Cerebellar nuclear complex (tissue), 1 donor: ENCODE data around the gene DIO2.

ENCODE experiments used
- DNase-seq, 2 experiments: peaks; one replicate each; lab custom pipeline; 2025; lab: John Stamatoyannopoulos, UW

Gene DIO2

DNA sequence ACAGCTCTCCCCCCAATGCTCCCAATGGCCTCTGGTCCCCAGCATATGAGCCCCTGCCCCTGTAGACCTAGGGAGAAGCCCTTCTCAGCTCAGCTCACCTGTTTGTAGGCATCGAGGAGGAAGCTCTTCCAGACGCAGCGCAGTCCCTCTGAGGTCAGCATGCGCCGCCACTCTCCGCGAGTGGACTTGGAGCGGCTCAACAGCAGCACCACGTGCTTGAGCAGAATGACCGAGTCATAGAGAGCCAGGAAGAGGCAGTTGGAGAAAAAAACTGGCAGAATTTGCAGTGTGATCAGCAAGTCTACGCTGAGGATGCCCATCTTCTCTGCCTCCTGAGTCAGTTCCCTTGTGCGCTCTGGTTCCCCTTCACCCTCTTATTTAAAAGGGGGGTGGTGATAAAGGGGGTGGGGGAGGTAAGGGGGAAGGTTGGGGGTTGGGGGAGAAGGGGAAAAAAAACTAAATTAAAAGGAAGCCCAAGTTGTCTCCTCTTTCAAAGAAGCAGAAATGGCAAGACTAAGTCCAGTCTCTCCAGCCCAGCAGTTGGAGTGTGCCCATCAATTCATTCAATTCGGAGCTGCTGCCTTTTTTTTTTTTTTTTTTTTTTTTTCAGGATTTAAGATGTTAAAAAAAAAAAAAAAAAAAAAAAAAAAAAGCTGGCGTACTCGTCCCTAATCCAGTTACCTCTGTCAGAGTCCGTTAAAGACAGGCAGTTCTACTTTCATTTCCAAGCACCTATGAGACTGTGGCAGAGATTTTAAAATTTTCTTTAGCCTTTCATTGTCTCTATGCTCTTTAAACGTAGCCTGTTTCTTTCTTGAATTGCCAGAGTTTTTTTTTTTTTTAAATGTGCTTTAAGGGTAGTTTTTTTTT is at the start of gene DIO2:
DIO2 (minus strand) TSS at position 352 of the 870 bp plus-strand sequence; CDS start at position 320, 32 bp downstream.
- no peak for DNase-seq

DNA sequence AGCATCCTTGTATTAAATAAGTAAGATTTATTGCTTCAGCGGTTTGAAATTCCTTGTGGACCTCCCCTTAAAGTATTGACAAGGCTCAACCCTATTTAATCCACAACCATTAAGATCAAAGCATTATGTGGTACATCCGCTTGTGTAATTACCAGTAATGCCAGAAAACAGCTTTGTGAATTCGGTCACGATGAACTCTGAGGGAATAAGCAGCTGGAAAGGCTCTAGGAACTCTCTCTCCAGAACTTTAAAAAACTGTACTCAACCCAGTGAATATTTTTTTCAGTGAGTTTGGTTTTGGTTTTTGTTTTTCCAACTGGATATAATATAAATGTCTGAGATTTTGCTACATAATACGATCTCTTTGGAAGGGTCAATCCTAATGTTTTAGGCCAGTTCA is 49.3 kb upstream of the DIO2 start:
- no peak for DNase-seq

DNA sequence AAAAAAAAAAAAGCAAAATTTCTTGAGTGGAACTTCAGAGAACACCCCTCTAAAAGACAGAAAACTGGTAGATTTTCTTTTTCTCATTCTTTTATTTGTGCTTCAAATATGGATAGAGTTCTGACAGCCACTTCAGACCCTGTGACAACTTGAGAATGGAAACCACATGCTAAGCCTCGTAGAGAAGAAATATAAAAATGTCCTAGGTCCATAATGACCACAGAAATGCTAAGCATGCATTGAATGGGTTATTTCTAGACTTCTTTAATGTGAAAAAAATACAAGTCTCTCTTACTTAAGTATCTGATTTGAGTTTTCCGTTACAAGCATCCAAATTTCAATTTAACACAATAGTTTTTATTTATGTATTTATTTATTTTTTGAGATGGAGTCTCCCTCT is 28.3 kb upstream of the DIO2 start:
- DNase-seq: no peak

DNA sequence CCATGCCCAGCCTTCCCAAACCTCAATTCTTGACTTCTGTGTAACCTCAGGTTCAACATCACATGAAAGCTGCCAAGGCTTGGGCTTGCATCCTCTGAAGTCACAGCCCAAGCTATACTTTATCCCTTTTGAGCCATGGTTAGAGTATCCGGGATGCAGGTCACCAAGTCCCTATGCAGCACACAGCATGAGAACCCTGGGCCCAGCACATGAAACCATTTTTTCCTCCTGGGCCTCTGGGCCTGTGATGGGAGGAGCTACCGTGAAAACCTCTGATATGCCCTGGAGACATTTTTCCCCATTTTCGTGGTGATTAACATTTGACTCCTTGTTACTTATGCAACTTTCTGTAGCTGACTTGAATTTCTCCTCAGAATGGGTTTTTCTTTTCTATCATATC is 25.8 kb upstream of the DIO2 start:
- no peak for DNase-seq

DNA sequence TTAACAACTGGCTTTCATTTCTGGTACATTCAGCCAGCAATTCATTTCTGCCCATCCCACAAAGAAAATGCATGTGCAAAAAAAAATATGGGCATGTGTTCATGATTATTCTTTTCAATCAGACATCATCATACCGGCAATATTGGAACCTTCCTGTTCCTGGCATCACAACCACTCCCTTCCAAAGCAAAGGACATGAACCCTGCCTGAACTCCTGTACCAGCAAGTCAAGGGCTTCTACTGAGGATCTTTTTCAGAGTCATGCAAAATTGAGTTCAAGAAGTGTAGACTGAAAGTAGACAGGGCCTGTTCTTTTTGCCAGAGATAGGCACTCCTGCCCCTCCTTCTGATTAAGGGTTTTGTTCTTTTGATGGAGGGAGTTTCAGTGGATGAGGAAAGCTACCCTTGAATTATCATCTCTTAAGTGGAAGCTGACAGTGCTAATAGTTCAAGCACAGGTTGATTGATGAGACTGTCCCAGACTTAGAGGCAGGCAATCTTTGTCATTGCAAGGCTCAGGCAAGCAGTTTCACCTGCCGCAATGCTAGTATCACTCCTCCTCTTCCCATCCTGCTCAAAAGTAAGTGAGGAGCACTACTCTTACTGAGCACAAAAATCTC is 22.3 kb upstream of the DIO2 start:
- DNase-seq: no peak

DNA sequence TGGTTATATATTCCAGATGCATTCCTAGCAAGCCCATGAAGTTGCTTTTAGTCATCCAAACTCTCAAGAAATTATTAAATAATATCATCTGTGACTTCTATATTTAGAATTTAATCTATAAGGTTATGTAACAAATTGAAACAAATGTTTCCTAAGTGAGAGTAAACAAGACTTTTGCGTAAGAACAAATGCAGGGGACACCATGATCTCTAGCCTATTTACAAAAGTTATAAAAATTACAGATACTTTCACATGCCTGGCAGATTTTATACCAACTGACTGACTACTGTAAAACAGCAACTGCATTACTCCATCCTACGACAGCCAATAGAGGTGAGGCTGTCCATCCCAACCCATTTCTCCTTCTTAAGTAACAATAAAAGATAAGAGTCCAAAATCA is 20.4 kb upstream of the DIO2 start:
- no peak for DNase-seq

DNA sequence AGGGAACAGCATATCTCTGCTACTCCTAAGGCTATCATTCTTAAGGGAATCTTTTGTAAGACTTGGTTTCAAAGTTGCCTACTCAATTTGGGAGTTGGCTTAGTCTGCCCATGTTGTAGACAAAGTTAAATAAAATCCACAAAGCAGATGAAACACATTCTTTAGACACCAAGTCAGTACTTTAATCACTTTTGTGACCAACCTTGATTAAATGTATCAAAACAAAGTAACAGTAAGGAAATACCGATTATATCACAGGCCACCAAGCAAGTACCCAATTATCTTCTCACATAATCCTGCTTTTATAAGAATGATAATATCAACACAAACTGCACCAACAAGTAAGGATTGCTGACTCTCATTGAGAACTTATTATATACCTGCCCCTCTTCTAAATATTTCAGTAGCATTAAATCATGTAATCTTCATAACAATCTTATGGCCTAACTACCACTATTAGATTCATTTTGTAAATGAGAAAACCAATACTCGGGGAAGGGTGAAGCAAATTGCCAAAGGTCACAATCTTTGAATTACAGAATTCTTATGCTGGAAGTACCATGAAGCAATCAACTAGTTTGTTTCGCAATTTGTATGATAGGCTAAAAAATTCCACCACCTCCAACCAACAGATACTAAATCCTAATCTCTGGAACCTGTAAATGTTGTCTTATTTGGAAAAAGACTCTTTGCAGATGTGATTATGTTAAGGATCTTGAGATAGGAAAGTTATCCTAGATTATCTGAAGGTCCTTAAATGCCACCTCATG is 12.6 kb upstream of the DIO2 start:
- DNase-seq: no peak

DNA sequence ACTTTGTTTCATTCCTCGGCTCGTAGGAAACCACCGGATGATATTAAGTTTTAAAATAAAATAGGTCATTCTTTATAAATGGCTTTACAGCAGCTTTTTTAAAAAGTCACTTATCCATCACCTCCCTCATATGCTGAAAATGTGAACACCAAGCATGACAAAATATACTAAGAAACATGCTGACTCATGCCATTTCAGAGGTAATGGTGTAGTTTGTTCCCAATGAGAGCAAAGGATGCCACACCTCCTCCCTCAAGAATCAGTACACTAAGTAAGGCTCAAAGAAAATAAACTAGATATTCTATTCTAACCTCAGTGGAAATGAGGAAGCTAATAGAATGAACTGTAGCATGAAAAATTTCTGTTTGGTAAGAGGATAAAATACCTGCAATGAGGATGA is 5.5 kb upstream of the DIO2 start:
- no peak for DNase-seq

DNA sequence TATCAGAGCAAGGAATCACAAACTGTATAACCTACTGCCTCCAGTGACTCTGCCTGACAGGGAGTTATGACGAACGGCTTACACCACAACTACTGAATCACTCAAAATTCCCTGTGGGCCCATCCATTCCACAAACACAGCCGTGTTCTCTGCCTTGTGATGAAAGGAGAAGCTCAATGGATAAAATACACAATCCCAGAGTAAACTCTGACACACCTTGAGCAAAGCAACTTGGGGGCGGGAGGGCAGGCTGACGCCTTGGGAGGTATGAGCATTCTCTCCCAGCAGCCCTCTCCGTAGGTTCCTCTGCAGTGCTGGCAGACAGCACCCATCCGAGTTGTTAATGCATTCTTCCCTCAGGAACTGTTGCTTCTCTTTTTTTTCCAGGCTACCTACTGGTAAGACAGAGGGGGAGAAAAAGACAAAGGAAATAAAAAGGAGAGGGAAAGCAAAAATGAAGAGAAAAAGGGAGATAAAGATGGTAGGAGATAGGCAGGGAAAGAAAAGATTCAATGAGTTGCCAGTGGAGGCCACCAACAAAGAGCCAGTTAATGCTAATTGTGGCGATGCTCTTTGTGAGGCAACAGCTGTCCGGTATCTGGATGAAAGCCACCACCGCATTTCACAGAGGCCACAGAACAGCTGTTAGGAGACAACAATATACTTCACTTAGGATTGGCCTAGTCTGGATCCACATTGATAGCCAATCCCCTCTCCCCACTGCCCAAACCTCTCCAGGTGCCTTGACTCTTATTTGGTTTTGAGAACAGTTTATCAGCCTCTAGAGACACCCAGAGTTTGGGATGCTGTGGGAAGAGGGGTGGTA is 4.7 kb upstream of the DIO2 start:
- no peak for DNase-seq

DNA sequence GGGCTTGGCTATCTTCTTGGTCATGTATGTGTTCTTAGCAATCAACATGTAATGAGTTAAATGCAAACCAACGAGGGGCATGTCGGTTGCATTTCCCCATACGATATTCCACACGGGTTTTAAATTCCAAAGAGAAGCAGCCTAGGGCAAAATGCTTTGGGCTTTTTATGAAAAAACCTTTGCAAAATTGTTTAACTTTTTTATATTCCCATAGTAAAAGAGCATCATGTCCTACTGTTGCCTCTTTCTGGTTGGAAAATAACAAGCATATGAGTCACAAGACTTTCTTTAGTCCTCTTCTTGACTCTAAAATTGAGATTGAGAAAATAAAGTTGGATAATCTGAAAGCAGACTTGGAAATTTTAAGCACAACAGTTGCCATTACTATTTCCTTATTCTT is 3.8 kb upstream of the DIO2 start:
- no peak for DNase-seq

DNA sequence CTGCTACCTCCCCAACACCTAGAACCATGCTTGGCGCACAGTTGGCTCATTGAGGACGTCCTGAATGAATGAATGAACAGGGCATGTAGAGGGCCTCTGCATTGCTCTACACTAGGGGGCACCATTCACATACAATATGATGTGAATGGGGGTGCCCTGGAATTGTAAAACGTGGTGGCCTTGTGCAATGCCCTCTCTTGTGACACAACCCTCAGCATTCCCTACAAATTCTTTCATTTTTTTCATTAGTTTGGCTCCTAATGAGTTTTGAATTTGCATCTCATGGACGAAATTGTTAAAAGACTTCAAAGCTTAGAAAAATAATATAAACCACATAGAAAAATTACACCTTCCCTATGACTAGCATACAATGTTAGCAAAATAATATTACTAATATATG is 2.3 kb upstream of the DIO2 start:
- DNase-seq: no peak

DNA sequence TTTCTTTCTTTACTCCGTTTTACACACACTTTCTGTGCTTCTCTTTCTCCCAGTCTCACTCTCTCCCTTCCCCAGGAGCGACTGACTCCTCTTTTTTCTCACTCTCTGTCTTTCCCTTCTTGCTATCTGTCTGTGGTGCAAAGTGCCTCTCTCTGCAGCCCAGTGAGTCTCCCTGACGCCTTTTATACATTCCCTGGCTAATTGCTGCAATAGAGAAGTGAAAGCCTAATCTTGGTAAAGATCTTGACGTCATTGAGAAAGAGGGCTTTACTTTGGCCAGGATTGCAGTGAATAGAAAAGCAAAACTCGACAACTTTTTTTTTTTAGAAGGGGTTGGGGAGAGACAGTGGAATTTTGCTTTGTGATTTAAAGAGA is 706 bp upstream of the DIO2 start:
- no peak for DNase-seq

DNA sequence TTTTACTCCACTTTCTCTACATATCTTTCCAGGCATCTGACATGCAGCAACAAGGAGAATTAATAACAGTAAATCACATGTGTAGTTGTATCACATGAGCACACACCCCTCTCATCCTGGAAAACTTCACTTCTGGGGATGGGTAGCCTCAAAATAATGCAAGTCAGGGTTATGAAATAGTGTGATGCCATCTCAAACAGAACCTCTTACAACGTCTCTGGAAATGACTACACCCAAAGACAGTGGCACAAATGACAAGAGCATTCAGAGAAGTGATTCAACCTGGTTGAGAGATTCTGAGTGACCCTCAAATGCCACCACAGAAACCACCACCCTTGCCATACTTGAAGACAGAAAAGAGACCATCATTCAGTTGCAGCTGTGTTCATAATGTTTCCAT is 2.8 kb downstream of the DIO2 start:
- no peak for DNase-seq

DNA sequence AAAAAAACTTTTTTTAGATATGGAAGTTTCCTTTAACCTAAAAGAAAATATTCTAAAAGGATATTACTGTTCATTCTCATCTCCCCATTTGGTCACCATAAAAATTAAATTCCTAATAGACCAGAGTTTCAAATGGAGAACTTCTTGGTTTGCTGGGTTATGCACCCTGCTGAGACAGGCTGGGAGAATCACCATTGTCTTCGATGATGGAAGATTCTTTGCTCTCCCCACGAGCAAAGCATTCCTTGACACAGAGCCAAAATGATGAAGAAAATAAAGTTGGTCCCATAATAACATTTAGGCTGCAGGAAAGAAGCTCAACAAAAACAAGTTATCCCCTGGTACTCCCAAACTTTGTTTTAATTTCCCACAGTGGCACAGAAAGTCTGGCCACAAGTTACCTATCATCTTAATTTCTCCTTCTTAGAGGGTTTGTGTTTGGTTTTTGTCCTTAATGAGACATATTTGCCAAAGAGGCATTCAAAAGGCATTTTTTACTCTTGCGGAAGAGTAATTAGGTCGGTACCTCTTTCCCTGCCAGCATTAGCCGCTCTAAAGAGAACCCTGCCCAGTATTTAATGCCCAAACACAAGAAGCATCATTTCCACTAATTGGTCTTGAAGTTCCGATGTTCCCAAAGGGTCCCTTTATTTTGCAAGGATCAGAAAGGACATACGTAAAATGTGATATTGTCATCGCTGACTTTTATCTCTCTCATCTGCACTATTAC is 4.8 kb downstream of the DIO2 start:
- DNase-seq: no peak

DNA sequence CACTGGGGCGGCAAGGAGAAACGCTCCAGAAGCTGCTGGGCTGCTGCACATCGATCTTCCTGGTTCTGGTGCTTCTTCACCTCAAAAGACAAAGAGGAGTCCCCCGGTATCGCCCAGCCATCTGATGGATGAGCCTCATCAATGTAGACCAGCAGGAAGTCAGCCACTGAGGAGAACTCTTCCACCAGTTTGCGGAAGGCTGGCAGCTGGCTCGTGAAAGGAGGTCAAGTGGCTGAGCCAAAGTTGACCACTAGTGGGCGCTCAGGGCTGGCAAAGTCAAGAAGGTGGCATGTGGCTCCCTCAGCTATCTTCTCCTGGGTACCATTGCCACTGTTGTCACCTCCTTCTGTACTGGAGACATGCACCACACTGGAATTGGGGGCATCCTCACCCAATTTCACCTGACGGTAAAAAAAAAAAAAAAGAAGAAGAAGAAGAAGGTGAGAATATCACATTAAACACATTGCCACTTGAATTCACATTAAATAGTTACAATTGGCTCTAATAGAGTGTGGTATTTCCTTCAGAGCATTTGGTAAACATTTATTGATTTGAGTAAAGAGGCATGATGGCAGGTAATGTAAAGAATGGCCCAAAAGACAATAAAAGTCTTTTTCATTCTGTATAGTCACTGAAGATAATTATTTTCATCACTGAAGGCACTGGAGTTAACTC is 8.3 kb downstream of the DIO2 start:
- no peak for DNase-seq

DNA sequence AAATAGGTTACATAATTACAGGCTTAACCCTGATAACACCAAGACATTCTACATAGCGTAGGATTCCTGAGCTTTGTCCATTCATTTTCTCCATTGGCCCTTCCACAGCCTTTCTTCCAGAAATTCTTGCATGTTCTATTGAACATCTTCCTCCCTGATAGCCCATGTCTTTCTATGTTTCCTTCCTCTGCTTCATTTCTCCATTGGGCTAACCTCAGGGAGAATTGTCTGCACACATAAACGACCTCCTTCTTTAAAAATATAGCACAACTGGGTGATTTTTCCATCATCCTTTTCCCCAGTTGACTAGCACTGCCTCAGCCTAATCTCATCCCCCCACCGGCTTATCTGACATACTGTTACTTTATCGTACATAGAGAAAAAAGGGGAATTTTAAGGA is 11.2 kb downstream of the DIO2 start:
- no peak for DNase-seq

DNA sequence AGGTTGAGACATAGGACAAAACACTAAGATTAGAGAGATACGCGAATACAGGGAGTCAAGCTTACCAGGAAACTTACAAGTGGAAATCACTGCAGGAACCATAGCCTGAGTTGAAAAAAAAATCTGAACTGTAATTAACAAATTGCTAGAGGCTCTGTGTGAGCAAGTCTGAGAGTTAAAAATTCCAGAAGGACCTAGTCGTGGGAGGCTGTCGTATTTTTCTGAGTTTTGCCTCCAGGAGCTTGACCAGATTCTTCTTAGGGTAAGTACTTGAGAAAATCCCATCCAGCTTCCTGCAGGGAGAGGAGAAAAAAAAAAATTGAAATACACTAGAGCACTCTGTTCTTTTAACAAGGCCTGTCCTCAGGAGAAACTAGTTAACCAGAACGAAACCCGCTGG is 22.7 kb downstream of the DIO2 start:
- DNase-seq: no peak

DNA sequence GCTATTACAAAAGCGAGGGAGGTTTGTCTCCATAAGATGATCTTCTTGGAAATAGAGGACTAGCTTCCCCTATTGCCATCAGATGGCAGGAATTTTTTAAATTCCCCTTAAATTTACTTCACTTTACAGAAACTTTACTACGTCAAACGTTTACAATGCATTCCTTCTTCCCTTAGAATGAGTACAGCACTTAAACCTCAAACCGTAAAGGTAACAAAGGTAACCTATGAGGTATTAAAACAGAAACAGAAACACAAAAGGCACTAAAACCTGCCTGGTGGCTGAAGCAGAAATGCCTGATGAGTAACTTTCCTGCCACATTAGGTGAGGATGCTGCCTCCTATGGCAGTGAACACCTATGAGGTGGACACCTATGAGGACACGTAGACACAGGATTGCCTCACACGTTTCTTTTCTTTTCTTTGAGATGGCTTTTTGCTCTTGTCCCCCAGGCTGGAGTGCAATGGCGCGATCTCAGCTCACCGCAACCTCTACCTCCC is 25.0 kb downstream of the DIO2 start:
- DNase-seq: no peak

DNA sequence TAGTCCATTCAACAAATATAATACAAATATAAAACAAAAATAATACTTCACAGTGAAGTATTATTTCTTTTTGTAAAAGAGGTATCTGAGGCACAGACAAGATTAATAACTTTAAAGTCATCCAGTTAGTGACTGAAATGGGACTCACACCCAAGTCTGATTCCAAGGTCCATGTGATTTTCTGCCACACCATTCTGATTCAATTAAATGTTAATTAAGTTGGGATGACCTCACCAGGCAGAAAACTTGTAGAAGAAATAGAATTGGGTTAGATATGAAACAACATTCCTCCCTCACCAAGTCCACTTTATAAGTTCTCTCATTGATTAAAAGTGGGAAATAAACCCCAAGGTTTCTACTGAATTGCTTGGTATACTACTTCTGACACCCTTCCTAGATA is 34.4 kb downstream of the DIO2 start:
- no peak for DNase-seq

DNA sequence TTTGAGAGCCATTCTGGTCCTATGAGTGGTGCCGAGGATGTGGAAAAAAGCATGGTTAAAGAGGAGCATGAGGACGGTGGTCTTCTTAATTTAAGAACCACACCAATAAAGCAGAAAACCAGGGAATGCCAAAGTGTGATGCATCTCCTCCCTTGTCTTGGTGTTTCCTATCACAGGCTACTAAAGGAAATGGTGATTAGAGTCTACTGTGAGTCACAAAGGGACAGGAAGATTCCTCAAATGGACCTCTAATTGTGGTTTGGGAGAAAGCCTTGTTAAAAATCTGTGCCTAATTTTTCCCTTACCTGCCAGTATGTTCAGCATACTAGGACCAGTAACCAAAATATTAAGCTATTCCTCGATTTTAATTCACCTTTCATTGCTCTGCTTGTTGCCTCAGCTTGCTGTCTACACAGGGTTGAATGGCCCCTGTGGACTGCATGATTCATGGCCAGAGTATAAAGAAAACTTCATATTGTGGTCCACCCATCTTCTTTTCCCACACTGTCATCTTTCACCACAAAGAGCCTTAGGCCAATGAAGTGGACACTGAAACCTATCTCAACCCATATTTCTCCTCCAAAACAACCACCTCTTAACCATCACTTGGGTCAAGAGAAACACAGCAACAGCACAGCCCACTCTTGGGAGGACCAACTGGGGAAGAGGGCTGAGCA is 38.8 kb downstream of the DIO2 start:
- DNase-seq: no peak
